IMR-90 (cell line): ENCODE results near the gene SUN5. TPM values are rescaled to one million over a fixed set of nuclear protein-coding genes. Genes with fewer than 3 reads are reported as not detected.

Experiments used
- ATAC-seq: fragments of 200-7000 bp; cut with Tn5 transposase; 2 replicates; pipeline ENCODE4 v1.9.1; 2020; ENCODE audit warnings: low read depth, mild to moderate bottlenecking, moderate library complexity
- BruUV-seq: library from RNA; stranded (reverse); fragments of 400-500 nt; replicated peaks from 2 replicates; lab custom pipeline; 2021; lab: Mats Ljungman, UMichigan
- CTCF ChIA-PET: fragments of 300-600 bp; formaldehyde crosslinking; extraction: SDS; loops from one replicate; lab custom pipeline; 2021; ENCODE audit warnings: antibody characterized with exemption; lab: Yijun Ruan, JAX
- POLR2A ChIA-PET: fragments of 300-600 bp; sonication (Branson Sonifier 250); formaldehyde crosslinking; loops from one replicate; lab custom pipeline; 2022; ENCODE audit warnings: antibody characterized with exemption; ENCODE audit not compliant: unreplicated experiment; lab: Charles Lee
- DNase-seq: peaks from one replicate; pipeline ENCODE4 v3.0.0; 2013
- H2AFZ ChIP-seq: replicated peaks from 2 replicates; pipeline ENCODE3; 2013; ENCODE audit warnings: low read length, mild to moderate bottlenecking; ENCODE audit not compliant: poor library complexity
- H2AK5ac ChIP-seq: 2 replicates; pipeline ENCODE4 v1.6.1; 2013; ENCODE audit warnings: low read depth, low read length, inconsistent platforms
- H2AK9ac ChIP-seq: replicated peaks from 2 replicates; pipeline ENCODE3; 2013; ENCODE audit warnings: mild to moderate bottlenecking, low read depth, low read length, moderate library complexity; ENCODE audit not compliant: poor library complexity
- H2BK120ac ChIP-seq: 2 replicates; pipeline ENCODE4 v1.6.1; 2013; ENCODE audit warnings: low read depth, low read length, inconsistent platforms
- H2BK15ac ChIP-seq: 3 replicates; pipeline ENCODE4 v1.6.1; 2013; ENCODE audit warnings: low read depth, low read length, inconsistent platforms
- H2BK20ac ChIP-seq: 2 replicates; pipeline ENCODE4 v1.6.1; 2013; ENCODE audit warnings: low read depth, mild to moderate bottlenecking, inconsistent platforms, low read length, moderate library complexity
- H2BK5ac ChIP-seq: 2 replicates; pipeline ENCODE4 v1.6.1; 2013; ENCODE audit warnings: mild to moderate bottlenecking, low read depth, low read length, inconsistent platforms; ENCODE audit not compliant: poor library complexity, severe bottlenecking
- H3K14ac ChIP-seq: replicated peaks from 2 replicates; pipeline ENCODE4 v1.6.1; 2013; ENCODE audit warnings: low read depth, low read length, inconsistent platforms
- H3K18ac ChIP-seq: 2 replicates; pipeline ENCODE4 v1.6.1; 2013; ENCODE audit warnings: low read depth, low read length, control low read depth
- H3K23ac ChIP-seq: 2 replicates; pipeline ENCODE4 v1.6.1; 2013; ENCODE audit warnings: low read depth, low read length, inconsistent platforms
- H3K27ac ChIP-seq: 2 replicates; pipeline ENCODE4 v1.5.1; 2013; ENCODE audit warnings: mild to moderate bottlenecking, control low read depth, low read length; ENCODE audit not compliant: insufficient read depth
- H3K27me3 ChIP-seq: 2 replicates; pipeline ENCODE4 v1.6.1; 2013; ENCODE audit warnings: low read length; ENCODE audit not compliant: control insufficient read depth, insufficient read depth
- H3K36me3 ChIP-seq: 2 replicates; pipeline ENCODE4 v1.6.1; 2013; ENCODE audit warnings: low read length, mixed read lengths; ENCODE audit not compliant: control insufficient read depth, insufficient read depth
- H3K4ac ChIP-seq: 2 replicates; pipeline ENCODE4 v1.6.1; 2013; ENCODE audit warnings: low read depth, low read length, inconsistent platforms
- H3K4me1 ChIP-seq: 2 replicates; pipeline ENCODE4 v1.6.1; 2013; ENCODE audit warnings: low read length, mixed read lengths; ENCODE audit not compliant: control insufficient read depth, insufficient read depth
- H3K4me2 ChIP-seq: 2 replicates; pipeline ENCODE4 v1.6.1; 2013; ENCODE audit warnings: low read depth, mild to moderate bottlenecking, control low read depth, low read length, moderate library complexity
- H3K4me3 ChIP-seq: 2 replicates; pipeline ENCODE4 v1.5.1; 2013; ENCODE audit warnings: low read depth, mild to moderate bottlenecking, control low read depth, low read length, moderate library complexity; ENCODE audit not compliant: insufficient read depth
- H3K56ac ChIP-seq: 2 replicates; pipeline ENCODE4 v1.6.1; 2013; ENCODE audit warnings: low read length, inconsistent platforms; ENCODE audit not compliant: insufficient read depth; ENCODE audit errors: extremely low read depth
- H3K79me1 ChIP-seq, 2 experiments: 2 replicates each; pipeline ENCODE4 v1.6.1; 2013; ENCODE audit warnings: low read length in 2 of 2, inconsistent platforms in 1 of 2, low read depth in 1 of 2
- H3K9ac ChIP-seq: 2 replicates; pipeline ENCODE4 v1.6.1; 2013; ENCODE audit warnings: low read depth, low read length, control low read depth
- H3K9me1 ChIP-seq: 2 replicates; pipeline ENCODE4 v1.6.1; 2013; ENCODE audit warnings: low read length, inconsistent platforms; ENCODE audit not compliant: insufficient read depth
- H3K9me3 ChIP-seq: 2 replicates; pipeline ENCODE4 v1.6.1; 2013; ENCODE audit warnings: low read length; ENCODE audit not compliant: control insufficient read depth, insufficient read depth
- H4K20me1 ChIP-seq: 2 replicates; pipeline ENCODE4 v1.6.1; 2013; ENCODE audit warnings: low read length, inconsistent platforms; ENCODE audit not compliant: insufficient read depth
- H4K5ac ChIP-seq: 2 replicates; pipeline ENCODE4 v1.6.1; 2013; ENCODE audit warnings: mild to moderate bottlenecking, low read depth, low read length, control low read depth
- H4K8ac ChIP-seq, 2 experiments: 2 replicates each; pipeline ENCODE4 v1.6.1; 2013; ENCODE audit warnings: low read depth in 2 of 2, low read length in 2 of 2, control low read depth in 1 of 2, inconsistent platforms in 1 of 2
- H4K91ac ChIP-seq: 2 replicates; pipeline ENCODE4 v1.6.1; 2013; ENCODE audit warnings: low read depth, low read length, inconsistent platforms; ENCODE audit not compliant: insufficient read depth
- CEBPB ChIP-seq: IDR thresholded peaks from 2 replicates; pipeline ENCODE4 v1.6.1; 2012; ENCODE audit warnings: low read depth, low read length, improper control_type of control experiment
- MAZ ChIP-seq: IDR thresholded peaks from 2 replicates; pipeline ENCODE4 v1.6.1; 2012; ENCODE audit warnings: low read depth, mild to moderate bottlenecking, low read length, improper control_type of control experiment, moderate library complexity, borderline replicate concordance
- MXI1 ChIP-seq: IDR thresholded peaks from 2 replicates; pipeline ENCODE4 v1.6.1; 2012; ENCODE audit warnings: low read depth, mild to moderate bottlenecking, low read length, moderate library complexity, borderline replicate concordance
- WGBS, 2 experiments: methylation state at CpG; one replicate each; pipeline versions ENCODE4 v1.1.5 to v1.1.7; 2013; ENCODE audit warnings: missing lambda C conversion rate in 2 of 2; ENCODE audit not compliant: insufficient read length in 1 of 2; ENCODE audit errors: extremely low coverage in 2 of 2; 5-methylcytosine and 5-hydroxymethylcytosine counted together
- dilution Hi-C: fragments of 300-500 bp; cut with HindIII; formaldehyde crosslinking; loops from one replicate; pipeline ENCODE4 v1.14.3; 2018; ENCODE audit warnings: low sequenced_read_pairs; ENCODE audit not compliant: unreplicated experiment
- in situ Hi-C: fragments of 300-500 bp; cut with MboI; formaldehyde crosslinking; loops from 3 replicates; pipeline ENCODE4 v1.14.3; 2019; ENCODE audit warnings: low sequenced_read_pairs, inconsistent platforms, mixed read lengths
- intact Hi-C: fragments of 100-400 bp; cut with micrococcal nuclease; formaldehyde crosslinking; loops from 2 replicates; pipeline ENCODE4 v1.10.0; 2022
- polyA plus RNA-seq, 3 experiments: library from polyadenylated mRNA; depleted of rRNA; stranded (reverse); fragments of >200 nt; gene quantifications; 2 replicates each; pipeline ENCODE4 v1.2.3, GENCODE V29; 2012; ENCODE audit warnings: low replicate concordance in 1 of 3
- total RNA-seq: library from RNA; depleted of rRNA; stranded (reverse); fragments of >200 nt; gene quantifications from 2 replicates; pipeline ENCODE4 v1.2.3, GENCODE V29; 2012; rRNA removed

Gene SUN5
- total and polyA plus RNA-seq, 2 of the 4 experiments (the other 2 are of a cell fraction), result not detected

GRCh38 chr20:32934580-32934979, 69.7 kb downstream of the SUN5 start:
- dilution Hi-C loops (no loop called here), in situ Hi-C loops (no loop called here), intact Hi-C loops (no loop called here)
- CTCF ChIA-PET, result no interaction called here
- Histone ChIP-seq H3K4me3 (no peak overlapping the region), H3K4me1 (no peaks in the 10 kb centered on the region), H2BK20ac (no peak overlapping the region), H4K91ac (no peak overlapping the region), H3K79me1 (no peaks in the 10 kb centered on the region), H3K4ac (no peak overlapping the region), H3K18ac (no peak overlapping the region), H3K9ac (no peak overlapping the region), H3K27ac (no peak overlapping the region), H3K9me3 (no peaks in the 10 kb centered on the region), H2BK5ac (no peak overlapping the region), H2AK5ac (no peak overlapping the region), H2AFZ (no peak overlapping the region), H3K36me3 (no peaks in the 10 kb centered on the region), H2BK120ac (no peak overlapping the region), H2AK9ac (no peak overlapping the region), H3K4me2 (no peak overlapping the region), H4K8ac (no peak overlapping the region), H4K20me1 (no peaks in the 10 kb centered on the region), H2BK15ac (no peak overlapping the region), H3K23ac (no peak overlapping the region), H4K5ac (no peak overlapping the region), H3K56ac (no peak overlapping the region), H3K14ac (no peak overlapping the region), H3K27me3 (peaks cover 2% of the 10 kb centered on the region; the same call in 1 of the 2 replicates), H3K9me1 (no peaks in the 10 kb centered on the region)
- DNase-seq, result no peak
- POLR2A ChIA-PET, result no interaction called here
- no peak for TF ChIP-seq CEBPB
- TF ChIP-seq MAZ, result no peak
- no peak for TF ChIP-seq MXI1
- WGBS, 2 experiments, result no CpG with 5 or more reads among the region's 4 CpGs
- no TSS peak for BruUV-seq
- ATAC-seq, result no peak

Other genes starting within 250 kb of the SUN5 start
- 1.3 and 1.4 TPM in 2 replicates for gene DNMT3B, start 242.0 kb downstream of the SUN5 start, total RNA-seq
- 1.9 TPM in 2 replicates for gene DNMT3B, start 242.0 kb downstream of the SUN5 start, polyA plus RNA-seq (2012; rRNA removed)
- gene MAPRE1, start 184.5 kb downstream of the SUN5 start, total RNA-seq, result 82.6 and 205 TPM in 2 replicates
- gene MAPRE1, start 184.5 kb downstream of the SUN5 start, polyA plus RNA-seq (2012; rRNA removed), result 87.8 and 107 TPM in 2 replicates
- gene EFCAB8, start 145.5 kb downstream of the SUN5 start, total RNA-seq, result not detected in 2 replicates
- 0.03 TPM in 1 of 2 replicates, not detected in the other for gene EFCAB8, start 145.5 kb downstream of the SUN5 start, polyA plus RNA-seq (2012; rRNA removed)
- gene BPIFB2, start 3.3 kb upstream of the SUN5 start, total RNA-seq, result not detected in 2 replicates
- gene BPIFB2, start 3.3 kb upstream of the SUN5 start, polyA plus RNA-seq (2012; rRNA removed), result not detected in 2 replicates
- gene BPIFB6, start 27.2 kb upstream of the SUN5 start, total RNA-seq, result not detected in 2 replicates
- not detected in 2 replicates for gene BPIFB6, start 27.2 kb upstream of the SUN5 start, polyA plus RNA-seq (2012; rRNA removed)
- gene BPIFB3, start 49.5 kb upstream of the SUN5 start, total RNA-seq, result not detected in 2 replicates
- gene BPIFB3, start 49.5 kb upstream of the SUN5 start, polyA plus RNA-seq (2012; rRNA removed), result not detected in 2 replicates
- gene BPIFB4, start 75.2 kb upstream of the SUN5 start, total RNA-seq, result not detected in 2 replicates
- gene BPIFB4, start 75.2 kb upstream of the SUN5 start, polyA plus RNA-seq (2012; rRNA removed), result not detected in 2 replicates
- gene BPIFA2, start 163.7 kb upstream of the SUN5 start, total RNA-seq, result not detected in 2 replicates
- gene BPIFA2, start 163.7 kb upstream of the SUN5 start, polyA plus RNA-seq (2012; rRNA removed), result not detected in 2 replicates
- not detected in 2 replicates for gene BPIFA3, start 212.9 kb upstream of the SUN5 start, total RNA-seq
- not detected in 2 replicates for gene BPIFA3, start 212.9 kb upstream of the SUN5 start, polyA plus RNA-seq (2012; rRNA removed)
- gene BPIFA1, start 231.6 kb upstream of the SUN5 start, total RNA-seq, result not detected in 2 replicates
- gene BPIFA1, start 231.6 kb upstream of the SUN5 start, polyA plus RNA-seq (2012; rRNA removed), result not detected in 2 replicates